GM23248 (cell line): Measurements from ENCODE around the gene CHRM4.

Source experiments
- EZH2 ChIP-seq: fragments of 200-600 bp; sonication (generic); IDR thresholded peaks from 2 replicates; pipeline ENCODE4 v1.6.1; 2018; ENCODE audit warnings: antibody characterized with exemption, mild to moderate bottlenecking; ENCODE audit not compliant: insufficient read depth, poor library complexity, severe bottlenecking
- EZH2phosphoT487 ChIP-seq: fragments of 200-600 bp; sonication (generic); IDR thresholded peaks from 2 replicates; pipeline ENCODE4 v1.6.1; 2018; ENCODE audit warnings: antibody characterized with exemption, moderate library complexity, mild to moderate bottlenecking, low read depth; ENCODE audit not compliant: insufficient read depth

- no peak for TF ChIP-seq EZH2phosphoT487
- no peak for TF ChIP-seq EZH2
These were observed 46.4 kb downstream of the CHRM4 start for GRCh38 chr11:46345131-46345597.
